ENCODE measurements around the gene DMRT1.

Gene DMRT1

DNA sequence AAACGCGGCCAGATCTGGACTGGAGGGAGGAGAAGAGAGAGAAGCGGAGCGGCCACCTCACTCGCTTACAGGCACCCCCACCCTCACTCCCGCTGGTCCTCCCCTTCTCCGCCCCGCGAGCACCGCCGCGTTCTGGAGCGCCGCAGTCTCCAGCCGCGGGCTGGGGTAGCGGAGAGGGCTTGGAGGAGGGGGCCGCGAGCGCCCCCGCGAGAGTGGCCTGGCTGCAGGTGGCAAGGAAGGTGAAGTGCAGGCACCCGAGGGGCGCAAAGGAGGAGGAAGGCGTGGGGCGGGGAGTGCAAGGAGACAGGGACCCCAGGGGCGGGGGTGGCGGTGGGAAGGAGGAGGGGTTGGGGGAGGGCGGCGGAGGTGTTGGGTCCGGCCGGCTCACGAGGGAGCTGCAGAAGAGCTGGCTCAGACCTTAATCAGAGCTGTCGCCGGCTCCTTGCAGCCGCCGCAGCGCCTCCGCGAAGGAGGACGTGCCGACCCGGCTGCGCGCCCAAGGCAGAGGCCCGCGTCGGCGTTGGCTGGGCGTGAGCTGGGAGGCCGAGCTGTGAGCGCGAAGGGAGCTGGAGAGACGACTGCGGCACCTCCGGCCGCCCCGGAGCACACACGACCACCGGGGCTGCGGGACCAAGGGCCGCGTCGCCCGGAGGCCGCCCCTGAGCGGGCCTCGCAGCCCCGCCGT lies 134.9 kb downstream of the DMRT1 start, which contains the start of gene DMRT3:
DMRT3 (plus strand) TSS at position 398 of the 685 bp plus-strand sequence. CDS start 347 bp downstream, outside the sequence.
- no peak for DNase-seq
- Histone ChIP-seq H3K27me3 (peaks cover 82% of the 10 kb centered on the region), H3K4me1 (no peaks in the 10 kb centered on the region), H3K4me3 (ENCODE audit: low read depth, low read length) (no peak within 1 kb of the TSS), H3K36me3 (no peaks in the 10 kb centered on the region), H3K9me3 (no peaks in the 10 kb centered on the region; the same call in 1 of the 2 replicates)
- TF ChIP-seq, protein P1, sequence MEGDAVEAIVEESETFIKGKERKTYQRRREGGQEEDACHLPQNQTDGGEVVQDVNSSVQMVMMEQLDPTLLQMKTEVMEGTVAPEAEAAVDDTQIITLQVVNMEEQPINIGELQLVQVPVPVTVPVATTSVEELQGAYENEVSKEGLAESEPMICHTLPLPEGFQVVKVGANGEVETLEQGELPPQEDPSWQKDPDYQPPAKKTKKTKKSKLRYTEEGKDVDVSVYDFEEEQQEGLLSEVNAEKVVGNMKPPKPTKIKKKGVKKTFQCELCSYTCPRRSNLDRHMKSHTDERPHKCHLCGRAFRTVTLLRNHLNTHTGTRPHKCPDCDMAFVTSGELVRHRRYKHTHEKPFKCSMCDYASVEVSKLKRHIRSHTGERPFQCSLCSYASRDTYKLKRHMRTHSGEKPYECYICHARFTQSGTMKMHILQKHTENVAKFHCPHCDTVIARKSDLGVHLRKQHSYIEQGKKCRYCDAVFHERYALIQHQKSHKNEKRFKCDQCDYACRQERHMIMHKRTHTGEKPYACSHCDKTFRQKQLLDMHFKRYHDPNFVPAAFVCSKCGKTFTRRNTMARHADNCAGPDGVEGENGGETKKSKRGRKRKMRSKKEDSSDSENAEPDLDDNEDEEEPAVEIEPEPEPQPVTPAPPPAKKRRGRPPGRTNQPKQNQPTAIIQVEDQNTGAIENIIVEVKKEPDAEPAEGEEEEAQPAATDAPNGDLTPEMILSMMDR (IDR thresholded peaks at IDR 0.05; ENCODE audit: low read depth, low read length), result no peak

DNA sequence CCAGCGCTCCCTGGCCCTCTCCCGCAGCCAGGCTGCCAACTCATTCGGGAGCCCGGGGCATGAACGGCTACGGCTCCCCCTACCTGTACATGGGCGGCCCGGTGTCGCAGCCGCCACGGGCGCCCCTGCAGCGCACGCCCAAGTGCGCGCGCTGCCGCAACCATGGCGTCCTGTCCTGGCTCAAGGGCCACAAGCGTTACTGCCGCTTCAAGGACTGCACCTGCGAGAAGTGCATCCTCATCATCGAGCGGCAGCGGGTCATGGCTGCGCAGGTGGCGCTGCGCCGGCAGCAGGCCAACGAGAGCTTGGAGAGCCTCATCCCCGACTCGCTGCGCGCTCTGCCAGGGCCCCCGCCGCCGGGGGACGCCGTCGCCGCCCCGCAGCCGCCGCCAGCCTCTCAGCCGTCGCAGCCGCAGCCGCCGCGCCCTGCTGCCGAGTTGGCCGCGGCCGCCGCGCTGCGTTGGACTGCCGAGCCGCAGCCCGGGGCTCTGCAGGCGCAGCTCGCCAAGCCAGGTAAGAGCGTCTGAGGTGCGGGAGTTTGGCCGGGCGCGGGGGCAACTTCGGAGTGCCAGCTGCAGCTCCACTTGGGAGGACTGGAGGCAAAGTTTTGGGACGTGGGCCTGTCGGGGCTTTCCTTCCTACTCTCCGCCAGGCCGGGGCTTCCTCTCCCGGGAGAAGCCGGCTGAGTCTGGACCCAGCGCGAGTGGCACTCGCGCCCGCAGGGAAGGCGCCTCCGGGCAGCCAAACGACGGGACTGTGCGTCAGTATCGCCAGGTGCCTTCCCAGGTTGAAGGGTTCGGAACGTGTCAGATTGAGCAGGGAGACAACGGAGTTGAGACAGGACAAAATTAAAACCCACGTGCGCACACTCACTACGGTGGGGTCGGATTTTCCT lies 135.7 kb downstream of the DMRT1 start:
- H3K4me3 ChIP-seq (ENCODE audit: low read depth, low read length), result no peak overlapping the region
- H3K4me1 ChIP-seq, result no peaks in the 10 kb centered on the region
- no peaks in the 10 kb centered on the region for H3K36me3 ChIP-seq
- DNase-seq, result no peak
- no peaks in the 10 kb centered on the region for H3K9me3 ChIP-seq
- peaks cover 85% of the 10 kb centered on the region for H3K27me3 ChIP-seq
- TF ChIP-seq, protein P1 (IDR thresholded peaks at IDR 0.05; ENCODE audit: low read depth, low read length), result no peak

DNA sequence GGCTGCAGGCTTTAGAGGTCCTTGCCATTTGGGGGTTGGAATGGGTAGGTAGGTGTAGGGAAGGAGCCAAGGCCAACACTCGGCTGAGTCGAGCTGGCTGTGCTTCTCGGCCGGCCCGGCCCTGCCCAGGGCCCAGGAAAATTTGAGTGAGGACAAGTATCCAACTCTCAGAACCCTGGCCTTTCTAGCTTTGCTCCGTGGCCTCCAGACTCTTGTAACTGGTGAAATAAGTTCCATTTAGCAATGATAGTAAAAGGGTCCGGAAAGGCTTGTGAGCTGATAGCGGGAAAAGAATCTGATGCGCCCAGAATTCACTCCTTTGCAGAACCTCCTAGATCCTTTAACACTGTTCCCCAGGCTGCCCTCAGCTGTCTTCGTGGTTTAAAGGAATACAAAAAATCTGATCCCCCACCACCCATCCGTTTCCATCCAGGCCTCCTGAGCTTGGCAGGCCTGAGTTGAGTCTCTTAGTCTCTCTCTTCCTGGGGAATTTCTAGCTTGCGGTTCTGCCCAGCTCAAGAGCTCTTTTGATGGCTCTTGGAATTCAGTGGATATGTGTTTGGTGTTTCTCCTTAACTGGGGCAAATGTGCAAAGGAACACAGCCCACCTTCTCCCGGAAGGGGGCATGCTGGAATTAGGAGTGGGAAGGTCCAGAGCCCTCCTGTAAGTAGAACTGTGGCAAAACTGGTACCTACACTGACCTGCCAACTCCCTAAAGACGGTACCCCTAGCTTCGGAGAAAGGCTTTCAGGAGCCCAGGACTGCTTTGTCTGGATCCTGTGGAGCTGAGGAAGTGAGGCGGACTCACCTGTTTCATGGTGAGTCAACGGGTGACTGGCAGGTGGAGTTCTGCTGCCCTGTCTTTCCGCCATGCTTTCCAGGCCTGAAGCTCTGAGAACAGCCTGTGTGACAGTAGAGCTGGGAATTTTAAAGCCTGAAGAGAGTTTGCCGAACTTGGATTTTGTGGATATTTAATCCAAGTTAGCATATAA lies 136.6 kb downstream of the DMRT1 start:
- Histone ChIP-seq H3K4me1 (no peaks in the 10 kb centered on the region), H3K4me3 (ENCODE audit: low read depth, low read length) (no peak overlapping the region), H3K9me3 (no peaks in the 10 kb centered on the region), H3K27me3 (peaks cover 83% of the 10 kb centered on the region), H3K36me3 (no peaks in the 10 kb centered on the region)
- TF ChIP-seq, protein P1 (IDR thresholded peaks at IDR 0.05; ENCODE audit: low read depth, low read length), result no peak
- DNase-seq, result no peak

DNA sequence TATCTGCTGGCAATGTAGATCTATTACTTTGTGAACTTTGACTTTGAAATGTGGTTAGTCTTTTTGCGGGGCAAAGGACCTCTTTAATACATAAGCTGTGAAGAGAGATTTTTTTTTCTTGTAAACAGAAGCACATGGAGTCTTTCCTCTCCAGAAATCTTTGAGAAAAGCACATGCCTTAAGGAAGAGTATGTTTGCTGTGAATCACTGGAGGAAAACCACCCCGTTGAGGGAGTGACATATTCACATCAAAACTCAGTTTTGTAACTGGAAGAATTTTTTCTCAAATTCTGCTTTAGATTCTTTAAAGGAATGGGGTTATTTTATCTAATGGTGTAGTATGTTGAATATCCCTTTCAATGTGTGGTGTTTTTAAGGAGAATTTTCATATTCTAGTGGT lies 138.5 kb downstream of the DMRT1 start:
- H3K4me1 ChIP-seq, result no peaks in the 10 kb centered on the region
- TF ChIP-seq, protein P1 (IDR thresholded peaks at IDR 0.05; ENCODE audit: low read depth, low read length), result no peak
- H3K4me3 ChIP-seq (ENCODE audit: low read depth, low read length), result no peak overlapping the region
- H3K27me3 ChIP-seq, result peaks cover 75% of the 10 kb centered on the region
- H3K36me3 ChIP-seq, result no peaks in the 10 kb centered on the region
- no peaks in the 10 kb centered on the region for H3K9me3 ChIP-seq
- no peak for DNase-seq

DNA sequence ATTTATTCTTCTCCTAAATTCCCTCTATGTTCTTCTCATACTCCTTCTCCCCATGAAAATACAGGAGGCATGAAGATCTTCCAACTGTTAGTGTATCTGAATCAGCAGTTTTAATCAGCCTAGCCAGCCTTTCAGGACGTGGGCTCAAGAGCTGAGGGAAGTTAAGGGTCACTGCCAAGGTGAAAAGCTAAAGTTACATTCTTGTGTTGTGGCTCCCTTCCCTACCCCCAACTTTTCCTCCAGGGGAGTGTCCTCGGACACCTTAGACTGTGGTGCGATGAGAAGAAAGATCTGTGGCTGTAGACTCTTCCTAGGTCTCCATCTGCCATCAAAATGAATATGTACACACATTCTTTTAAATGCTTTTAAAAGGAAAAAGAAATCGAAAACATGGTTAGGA lies 139.1 kb downstream of the DMRT1 start:
- TF ChIP-seq, protein P1 (IDR thresholded peaks at IDR 0.05; ENCODE audit: low read depth, low read length), result no peak
- H3K4me3 ChIP-seq (ENCODE audit: low read depth, low read length), result no peak overlapping the region
- no peaks in the 10 kb centered on the region for H3K36me3 ChIP-seq
- H3K4me1 ChIP-seq, result no peaks in the 10 kb centered on the region
- H3K27me3 ChIP-seq, result peaks cover 68% of the 10 kb centered on the region
- DNase-seq, result no peak
- H3K9me3 ChIP-seq, result no peaks in the 10 kb centered on the region

Data from BE2C (cell line).